Adrenal gland (tissue), 5 donors: ENCODE results near the gene SLC16A14.

ENCODE experiments used
- CTCF ChIP-seq, 6 experiments: fragments of 450-650 bp in 4 of 6; fragments of 200-600 bp in 2 of 6; sonication (generic) in 1 of 6; IDR thresholded peaks; 1 replicate in 5 of 6; 2 replicates in 1 of 6; pipeline versions ENCODE4 v1.5.1 to v1.8.0; 2016 to 2021; ENCODE audit warnings: antibody characterized with exemption in 6 of 6, mild to moderate bottlenecking in 2 of 6, moderate library complexity in 1 of 6
- POLR2A ChIP-seq, 2 donors: fragments of 450-650 bp; IDR thresholded peaks; one replicate each; pipeline ENCODE4 v1.6.1; 2017; ENCODE audit warnings: antibody characterized with exemption in 2 of 2, mild to moderate bottlenecking in 2 of 2, moderate library complexity in 1 of 2
- donor health status: DM: no; HTN: no; CAD: no.

- TF ChIP-seq CTCF (IDR thresholded peaks at IDR 0.05) (no peak), POLR2A (IDR thresholded peaks at IDR 0.05) (no peak)
Observed at GRCh38 chr2:230043461-230043860, 25.3 kb downstream of the SLC16A14 start.
